Activated CD4-positive, alpha-beta T cell treated with anti-CD3 and anti-CD28 coated beads, Interleukin-2, Interleukin-4, amounts not matched to agents 100 ng/mL and 50 ng/mL, durations not matched to agents 16 hours and 8 hours (primary cell): ENCODE results near the gene MMGT1.
"Not testable (repeated sequence)": the region's sequence is repeated elsewhere in the genome, so short reads cannot be mapped to it uniquely, and the experiment has no call there.

Experiments used
- DNase-seq: peaks from one replicate; pipeline ENCODE4 v3.0.0-alpha.2; 2020; ENCODE audit warnings: low spot score

Gene MMGT1

DNA sequence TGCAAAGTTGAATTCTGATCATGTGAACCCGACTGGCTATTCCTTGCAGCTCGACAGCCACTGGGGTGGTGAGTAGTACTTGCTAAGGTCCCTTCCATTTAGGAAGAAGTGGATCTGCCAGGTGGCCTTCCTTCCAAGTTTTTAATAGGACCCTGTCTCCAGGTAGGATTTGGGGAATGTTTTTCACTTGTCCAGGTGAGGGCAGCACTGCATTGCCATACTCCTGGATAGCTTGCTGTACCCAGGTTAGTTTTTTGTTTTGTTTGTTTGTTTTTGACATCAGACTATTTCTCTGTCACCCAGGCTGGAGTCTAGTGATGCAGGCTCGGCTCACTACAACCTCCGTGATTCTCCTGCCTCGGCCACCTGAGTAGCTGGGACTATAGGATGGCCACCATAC is 50.4 kb downstream of the MMGT1 start:
- no peak for DNase-seq

DNA sequence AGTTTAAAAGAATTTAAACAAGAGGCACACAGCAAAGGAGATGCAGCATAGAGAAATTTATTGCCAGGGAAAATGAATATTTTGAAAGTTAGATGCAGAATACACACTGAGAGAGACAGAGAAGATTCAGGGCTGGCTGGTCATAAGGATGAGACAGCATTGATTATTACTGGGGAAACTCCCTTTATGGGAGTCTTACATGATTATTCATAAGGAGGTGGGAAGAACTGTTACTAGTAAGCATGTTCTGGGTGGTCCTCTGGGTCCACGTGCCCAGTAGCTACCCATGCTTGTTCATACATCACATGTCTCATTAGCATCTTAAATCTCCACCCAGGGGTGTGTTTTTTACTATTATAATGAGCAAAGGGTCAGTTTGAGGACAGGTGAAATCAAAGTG is 53.3 kb downstream of the MMGT1 start:
- not testable (repeated sequence) for DNase-seq

DNA sequence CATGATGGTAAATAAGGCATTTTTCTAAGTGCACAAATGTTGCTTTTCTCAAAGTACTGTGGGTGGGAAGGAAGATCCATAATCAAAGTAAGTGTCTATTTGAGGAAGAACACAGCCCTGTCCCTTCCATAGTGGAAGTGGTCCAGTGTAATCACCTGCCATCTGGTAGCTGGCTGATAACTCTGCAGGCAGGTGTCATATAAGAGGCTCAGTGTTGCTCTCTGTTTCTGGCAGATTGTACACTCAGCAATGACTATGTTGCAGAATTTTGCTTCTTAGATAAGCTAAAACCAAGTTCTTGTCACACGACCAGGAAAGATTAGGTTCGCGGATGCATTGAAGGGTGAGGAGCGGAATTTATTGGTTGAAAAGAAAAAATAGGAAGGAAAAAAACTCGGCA is 59.4 kb downstream of the MMGT1 start:
- DNase-seq = no peak
